ENCODE results near the gene FIGN. TPM values are rescaled to one million over a fixed set of nuclear protein-coding genes. Genes with fewer than 3 reads are reported as not detected.
A peak's percentile ranks its signal among the peaks of the same experiment; 100 is the strongest.

The FIGN gene
- total and polyA plus RNA-seq, 12 donors = 1.1 to 10.8 (median 5.2) TPM

DNA sequence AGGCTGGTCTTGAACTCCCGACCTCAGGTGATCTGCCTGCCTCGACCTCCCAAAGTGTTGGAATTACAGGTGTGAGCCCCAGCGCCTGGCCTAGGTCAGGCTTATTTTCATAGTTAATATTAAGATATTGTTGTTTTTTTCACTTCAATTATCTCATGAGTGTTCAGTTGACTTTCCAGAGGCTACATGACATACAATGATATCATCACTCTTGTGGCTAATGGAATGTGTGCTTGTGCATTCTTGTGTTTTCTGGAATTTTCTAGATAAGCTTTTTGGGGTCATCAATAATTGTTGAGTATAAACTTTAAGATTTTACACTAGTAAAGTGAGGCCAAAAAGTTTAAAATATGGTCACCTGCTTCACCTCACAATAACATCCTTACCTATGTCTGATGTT lies 180.9 kb downstream of the FIGN start:
- Histone ChIP-seq H3K9me3 (replicated peaks in 1 of 3) (peaks cover 0 to 5% (median 0%) of the 10 kb centered on the region in 3 donors), H3K27me3 (no peaks in the 10 kb centered on the region), H3K4me1 (replicated peaks in 1 of 2) (peaks cover 6 to 9% of the 10 kb centered on the region in 2 donors), H3K4me3 (no peak overlapping the region), H3K36me3 (replicated peaks in 1 of 2) (no peaks in the 10 kb centered on the region), H3K27ac (no peak overlapping the region)
- TF ChIP-seq POLR2A (IDR thresholded peaks at IDR 0.05) = no peak
- TF ChIP-seq, protein P1, sequence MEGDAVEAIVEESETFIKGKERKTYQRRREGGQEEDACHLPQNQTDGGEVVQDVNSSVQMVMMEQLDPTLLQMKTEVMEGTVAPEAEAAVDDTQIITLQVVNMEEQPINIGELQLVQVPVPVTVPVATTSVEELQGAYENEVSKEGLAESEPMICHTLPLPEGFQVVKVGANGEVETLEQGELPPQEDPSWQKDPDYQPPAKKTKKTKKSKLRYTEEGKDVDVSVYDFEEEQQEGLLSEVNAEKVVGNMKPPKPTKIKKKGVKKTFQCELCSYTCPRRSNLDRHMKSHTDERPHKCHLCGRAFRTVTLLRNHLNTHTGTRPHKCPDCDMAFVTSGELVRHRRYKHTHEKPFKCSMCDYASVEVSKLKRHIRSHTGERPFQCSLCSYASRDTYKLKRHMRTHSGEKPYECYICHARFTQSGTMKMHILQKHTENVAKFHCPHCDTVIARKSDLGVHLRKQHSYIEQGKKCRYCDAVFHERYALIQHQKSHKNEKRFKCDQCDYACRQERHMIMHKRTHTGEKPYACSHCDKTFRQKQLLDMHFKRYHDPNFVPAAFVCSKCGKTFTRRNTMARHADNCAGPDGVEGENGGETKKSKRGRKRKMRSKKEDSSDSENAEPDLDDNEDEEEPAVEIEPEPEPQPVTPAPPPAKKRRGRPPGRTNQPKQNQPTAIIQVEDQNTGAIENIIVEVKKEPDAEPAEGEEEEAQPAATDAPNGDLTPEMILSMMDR (IDR thresholded peaks at IDR 0.05) = no peak
- intact Hi-C loops (cut with DNase I) = no loop called here
- 81 to 91% (median 89%) methylated on average over 3 of the region's 3 CpGs for WGBS, 4 donors
- no peak for DNase-seq

DNA sequence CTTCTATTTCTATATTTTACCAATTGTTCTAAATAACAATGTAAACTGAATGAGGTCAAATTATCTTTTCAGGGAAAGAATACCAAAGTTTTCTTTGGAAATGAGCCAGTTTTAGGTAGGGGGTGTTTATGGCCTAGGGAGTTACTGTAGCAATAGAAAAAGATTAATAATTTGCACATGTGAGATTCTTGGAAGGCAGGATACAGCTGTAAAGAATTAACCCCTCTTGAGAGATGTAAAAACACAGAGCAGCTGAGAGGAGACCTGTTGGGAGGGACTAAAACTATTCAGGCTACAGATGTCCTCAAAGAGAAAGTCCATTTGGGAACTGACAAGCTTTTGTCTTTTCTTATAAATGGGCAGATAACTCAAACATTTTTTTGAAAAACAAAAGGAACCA lies 182.2 kb downstream of the FIGN start:
- Histone ChIP-seq H3K4me3 (no peak overlapping the region), H3K27me3 (no peaks in the 10 kb centered on the region), H3K36me3 (replicated peaks in 1 of 2) (no peaks in the 10 kb centered on the region), H3K27ac (no peak overlapping the region), H3K9me3 (replicated peaks in 1 of 3) (peaks cover 0 to 5% (median 0%) of the 10 kb centered on the region in 3 donors), H3K4me1 (replicated peaks in 1 of 2) (peaks cover 6 to 9% of the 10 kb centered on the region in 2 donors)
- no peak for DNase-seq
- intact Hi-C loops (cut with DNase I) = no loop called here
- TF ChIP-seq, protein P1 (IDR thresholded peaks at IDR 0.05) = no peak

DNA sequence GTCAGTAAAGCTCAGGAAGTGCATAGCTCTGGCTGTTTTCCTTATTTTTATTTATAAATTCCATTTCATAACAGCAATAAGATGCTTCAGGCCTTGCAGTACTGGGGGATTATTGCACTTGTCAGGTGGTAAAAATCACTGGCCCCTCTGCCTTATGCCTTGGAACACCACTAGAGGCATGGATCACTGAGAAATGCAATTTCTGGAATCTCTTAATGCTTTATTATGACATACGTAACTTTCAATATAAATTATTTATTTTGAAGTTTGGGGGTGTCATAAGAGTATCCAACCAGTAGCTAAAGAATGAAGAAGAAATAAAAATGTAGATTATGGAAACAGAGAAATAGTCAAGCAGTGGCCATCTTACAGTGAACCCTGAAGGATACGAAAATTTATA lies 183.1 kb downstream of the FIGN start:
- Histone ChIP-seq H3K27ac (no peak overlapping the region), H3K4me1 (replicated peaks in 1 of 2) (peaks cover 6 to 9% of the 10 kb centered on the region in 2 donors), H3K4me3 (no peak overlapping the region), H3K27me3 (no peaks in the 10 kb centered on the region), H3K9me3 (replicated peaks in 1 of 3) (peaks cover 0 to 5% (median 0%) of the 10 kb centered on the region in 3 donors), H3K36me3 (replicated peaks in 1 of 2) (no peaks in the 10 kb centered on the region)
- intact Hi-C loops (cut with DNase I) = no loop called here
- 89 to 96% (median 90%) methylated on average over 2 of the region's 2 CpGs for WGBS, 4 donors
- TF ChIP-seq, protein P1 (IDR thresholded peaks at IDR 0.05) = no peak
- no peak for TF ChIP-seq POLR2A (IDR thresholded peaks at IDR 0.05)
- no peak for DNase-seq

DNA sequence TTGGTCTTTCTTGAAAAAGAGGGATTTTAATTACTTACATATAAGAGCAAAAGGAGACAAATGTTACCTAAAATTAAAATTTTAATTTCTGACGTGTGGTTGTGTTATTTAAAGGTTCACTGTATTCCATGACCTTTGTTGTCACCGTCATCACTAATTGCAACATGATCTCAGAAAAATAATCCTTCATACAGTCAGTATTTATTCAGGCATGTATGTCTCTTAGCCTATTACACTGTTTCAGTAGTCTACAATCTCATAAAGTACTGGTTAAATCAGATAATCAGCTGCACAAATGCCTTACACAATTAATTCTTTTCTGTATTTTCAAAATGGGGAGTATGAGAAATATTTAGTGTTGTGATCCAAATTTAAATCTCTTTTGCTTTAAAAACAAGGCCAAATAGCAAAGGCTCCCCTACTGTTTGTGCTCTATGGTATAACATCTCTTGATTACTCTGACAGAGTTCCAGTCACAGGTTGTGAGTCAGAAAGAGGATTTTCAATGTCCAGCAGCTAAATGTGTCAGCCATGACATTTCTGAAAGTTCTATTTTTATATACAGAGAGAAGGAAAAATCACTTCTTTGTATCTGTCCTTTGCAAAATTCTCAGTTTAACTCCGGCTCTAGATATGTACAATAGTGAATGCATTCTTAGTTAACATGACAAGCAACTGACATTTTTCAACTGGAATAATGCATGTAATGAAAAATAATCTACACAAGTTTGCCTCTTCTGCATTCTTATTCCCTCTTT lies 184.0 kb downstream of the FIGN start:
- H3K27me3 ChIP-seq = no peaks in the 10 kb centered on the region
- no peaks in the 10 kb centered on the region for H3K36me3 ChIP-seq (replicated peaks in 1 of 2)
- H3K4me1 ChIP-seq (replicated peaks in 1 of 2) = peaks cover 6 to 9% of the 10 kb centered on the region in 2 donors
- peak overlapping the region in 1 of 5 donors; percentile 9 for H3K27ac ChIP-seq
- TF ChIP-seq, protein P1 (IDR thresholded peaks at IDR 0.05) = no peak
- no peak for TF ChIP-seq POLR2A (IDR thresholded peaks at IDR 0.05)
- H3K9me3 ChIP-seq (replicated peaks in 1 of 3) = peaks cover 0 to 5% (median 0%) of the 10 kb centered on the region in 3 donors
- intact Hi-C loops (cut with DNase I) = no loop called here
- WGBS, 4 donors = 47 to 56% (median 49%) methylated on average over 3 of the region's 3 CpGs
- no peak for DNase-seq
- no peak overlapping the region for H3K4me3 ChIP-seq
